ENCODE data around the gene RHOD.

- TF ChIP-seq CHD2 (IDR thresholded peaks at IDR 0.05; ENCODE audit: low read length) (no peak), EGR1 (IDR thresholded peaks at IDR 0.05; ENCODE audit: borderline replicate concordance, low read depth, low read length) (no peak), POLR2A (IDR thresholded peaks at IDR 0.05; ENCODE audit: control extremely low read depth in 1 of 2, low read depth in 2 of 2, low read length in 2 of 2) (no peak), ATF2 (IDR thresholded peaks at IDR 0.05; ENCODE audit: low read length) (no peak), CTCF (IDR thresholded peaks at IDR 0.05; ENCODE audit: control extremely low read depth in 1 of 3, insufficient read depth in 1 of 3, low read depth in 1 of 3, low read length in 3 of 3) (no peak), CREB1 (IDR thresholded peaks at IDR 0.05) (no peak), EP300 (IDR thresholded peaks at IDR 0.05; ENCODE audit: borderline replicate concordance in 1 of 2, low read depth in 2 of 2, low read length in 2 of 2) (no peak)
Measured at GRCh38 chr11:67043572-67044349, 12.9 kb upstream of the RHOD start.

Data from H1 (cell line).